WTC11 (cell line): ENCODE data around the gene NEK8. TPM values are rescaled to one million over a fixed set of nuclear protein-coding genes. Genes with fewer than 3 reads are reported as not detected.

Experiments
- ATAC-seq: fragments of 200-7000 bp; cut with Tn5 transposase; 2 replicates; pipeline ENCODE4 v1.10.0; 2021; ENCODE audit warnings: mild to moderate bottlenecking, moderate library complexity
- CTCF ChIA-PET: fragments of 300-600 bp; sonication (Branson Sonifier 250); formaldehyde crosslinking; loops from one replicate; lab custom pipeline; 2021; ENCODE audit warnings: antibody characterized with exemption; lab: Charles Lee
- POLR2A ChIA-PET: fragments of 350-600 bp; sonication (Branson Sonifier 250); formaldehyde crosslinking; loops from one replicate; lab custom pipeline; 2021; ENCODE audit warnings: antibody characterized with exemption; lab: Charles Lee
- DNase-seq: peaks from one replicate; pipeline ENCODE4 v3.0.0; 2021; ENCODE audit warnings: low spot score
- H3K27ac Mint-ChIP-seq: 2 replicates; pipeline ENCODE4 v1.8.0; 2021; ENCODE audit warnings: mixed read lengths
- H3K27me3 Mint-ChIP-seq: 2 replicates; pipeline ENCODE4 v1.8.0; 2021; ENCODE audit warnings: low read depth, mild to moderate bottlenecking, moderate library complexity, mixed read lengths
- H3K36me3 Mint-ChIP-seq: 2 replicates; pipeline ENCODE4 v1.8.0; 2021; ENCODE audit warnings: mixed read lengths
- H3K4me1 Mint-ChIP-seq: 2 replicates; pipeline ENCODE4 v1.8.0; 2022; ENCODE audit warnings: mixed read lengths
- H3K4me3 Mint-ChIP-seq: 2 replicates; pipeline ENCODE4 v1.8.0; 2021; ENCODE audit warnings: mild to moderate bottlenecking, moderate library complexity, mixed read lengths
- H3K9me3 Mint-ChIP-seq: 2 replicates; pipeline ENCODE4 v1.8.0; 2021; ENCODE audit warnings: mixed read lengths
- ATF1 ChIP-seq: sonication (generic); formaldehyde crosslinking; IDR thresholded peaks from 2 replicates; pipeline ENCODE4 v1.8.1; 2023; ENCODE audit warnings: mild to moderate bottlenecking, moderate library complexity, missing genetic modification reagents
- CREB1 ChIP-seq: sonication (generic); formaldehyde crosslinking; IDR thresholded peaks from 2 replicates; pipeline ENCODE4 v1.8.0; 2023; ENCODE audit warnings: mild to moderate bottlenecking, missing genetic modification reagents
- NR1H2 ChIP-seq: sonication (generic); formaldehyde crosslinking; IDR thresholded peaks from 2 replicates; pipeline ENCODE4 v1.9.0; 2021; ENCODE audit warnings: mild to moderate bottlenecking, moderate library complexity, missing genetic modification reagents
- TEAD1 ChIP-seq: sonication (generic); formaldehyde crosslinking; IDR thresholded peaks from 2 replicates; pipeline ENCODE4 v1.8.0; 2022; ENCODE audit warnings: mild to moderate bottlenecking, missing genetic modification reagents
- TEAD4 ChIP-seq: sonication (generic); formaldehyde crosslinking; IDR thresholded peaks from 2 replicates; pipeline ENCODE4 v1.8.0; 2022; ENCODE audit warnings: mild to moderate bottlenecking, missing genetic modification reagents
- TP53 ChIP-seq: sonication (generic); formaldehyde crosslinking; IDR thresholded peaks from 2 replicates; pipeline ENCODE4 v1.8.1; 2023; ENCODE audit warnings: mild to moderate bottlenecking, missing genetic modification reagents
- total RNA-seq: library from RNA; stranded (reverse); gene quantifications from 3 replicates; pipeline ENCODE4 v1.2.3, GENCODE V29; 2021
- TF ChIP-seq, protein P1 (sequence below): sonication (generic); formaldehyde crosslinking; IDR thresholded peaks from 2 replicates; pipeline ENCODE4 v1.8.0; 2022; ENCODE audit warnings: mild to moderate bottlenecking, missing genetic modification reagents
- TF ChIP-seq, protein P2 (sequence below): sonication (generic); formaldehyde crosslinking; IDR thresholded peaks from 2 replicates; pipeline ENCODE4 v1.8.0; 2023; ENCODE audit warnings: missing genetic modification reagents, mild to moderate bottlenecking, borderline replicate concordance
- TF ChIP-seq, protein P3 (sequence below): sonication (generic); formaldehyde crosslinking; conservative IDR thresholded peaks from 2 replicates; pipeline ENCODE4 v1.8.1; 2023; ENCODE audit warnings: mild to moderate bottlenecking, low read depth, missing genetic modification reagents, moderate library complexity
- TF ChIP-seq, protein P4 (sequence below): sonication (generic); formaldehyde crosslinking; IDR thresholded peaks from 2 replicates; pipeline ENCODE4 v1.8.0; 2022; ENCODE audit warnings: missing genetic modification reagents
- TF ChIP-seq, protein P5 (sequence below): fragments of 250-450 bp; sonication (Bioruptor Pico); IDR thresholded peaks from 2 replicates; pipeline ENCODE4 v1.8.0; 2021; ENCODE audit warnings: mild to moderate bottlenecking

The NEK8 gene
- total RNA-seq, 1 experiment from 2014 or later: 25.0 TPM

DNA sequence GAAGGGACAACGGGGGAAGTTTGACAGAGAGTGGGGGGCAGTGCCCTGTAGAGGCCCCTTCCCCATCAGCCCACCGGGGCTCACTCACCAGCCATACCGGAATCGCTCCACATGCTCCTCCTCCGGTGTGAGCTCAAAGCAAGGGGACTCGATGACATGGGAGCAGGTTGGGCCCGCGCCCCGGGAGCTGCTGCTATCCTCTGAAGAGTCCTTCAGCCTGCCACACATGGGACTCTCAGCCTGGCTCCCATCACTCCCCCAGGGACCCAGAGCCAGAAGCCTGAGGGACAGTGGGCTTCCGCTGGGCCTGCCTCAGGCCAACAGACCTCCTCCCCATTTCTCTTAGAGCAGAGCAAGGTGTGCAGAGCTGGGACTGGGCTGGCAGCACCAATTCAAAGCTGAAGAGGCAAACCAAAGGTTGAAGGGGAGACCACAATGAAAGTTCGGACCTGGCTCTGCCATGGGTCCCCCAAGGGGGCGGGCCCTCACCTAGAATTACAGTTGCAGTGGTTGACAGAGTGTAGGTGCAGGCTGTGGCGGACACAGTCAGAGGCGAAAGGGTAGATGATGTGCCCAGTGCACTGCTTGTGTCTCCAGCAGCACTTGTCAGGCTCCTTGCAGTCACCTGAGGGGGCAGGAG lies 24.2 kb upstream of the NEK8 start:
- DNase-seq: no peak
- H3K9me3 Mint-ChIP-seq: no peaks in the 10 kb centered on the region
- POLR2A ChIA-PET: interaction anchor here (0.8 to 1.3 kb wide), 6 partner anchors 15 to 127 kb away, joined by 3 to 5 read pairs (median 4); partner anchors contain the start of genes ALDOC, BLTP2, NEK8 and RPL23A
- H3K27me3 Mint-ChIP-seq: no peaks in the 10 kb centered on the region
- H3K36me3 Mint-ChIP-seq: peaks cover 39% of the 10 kb centered on the region
- CTCF ChIA-PET: interaction anchor here (0.6 to 1.5 kb wide), 4 partner anchors 15 to 60 kb away, joined by 3 to 6 read pairs (median 4); partner anchors contain the start of genes BLTP2 and RPL23A
- H3K4me1 Mint-ChIP-seq: peaks cover 29% of the 10 kb centered on the region
- no peak for TF ChIP-seq NR1H2 (CRISPR knock-in tag)
- no peak for TF ChIP-seq CREB1 (CRISPR knock-in tag)
- TF ChIP-seq, protein P1, sequence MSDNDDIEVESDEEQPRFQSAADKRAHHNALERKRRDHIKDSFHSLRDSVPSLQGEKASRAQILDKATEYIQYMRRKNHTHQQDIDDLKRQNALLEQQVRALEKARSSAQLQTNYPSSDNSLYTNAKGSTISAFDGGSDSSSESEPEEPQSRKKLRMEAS (CRISPR knock-in tag): no peak
- no peak for TF ChIP-seq TP53 (CRISPR knock-in tag)
- TF ChIP-seq, protein P2, sequence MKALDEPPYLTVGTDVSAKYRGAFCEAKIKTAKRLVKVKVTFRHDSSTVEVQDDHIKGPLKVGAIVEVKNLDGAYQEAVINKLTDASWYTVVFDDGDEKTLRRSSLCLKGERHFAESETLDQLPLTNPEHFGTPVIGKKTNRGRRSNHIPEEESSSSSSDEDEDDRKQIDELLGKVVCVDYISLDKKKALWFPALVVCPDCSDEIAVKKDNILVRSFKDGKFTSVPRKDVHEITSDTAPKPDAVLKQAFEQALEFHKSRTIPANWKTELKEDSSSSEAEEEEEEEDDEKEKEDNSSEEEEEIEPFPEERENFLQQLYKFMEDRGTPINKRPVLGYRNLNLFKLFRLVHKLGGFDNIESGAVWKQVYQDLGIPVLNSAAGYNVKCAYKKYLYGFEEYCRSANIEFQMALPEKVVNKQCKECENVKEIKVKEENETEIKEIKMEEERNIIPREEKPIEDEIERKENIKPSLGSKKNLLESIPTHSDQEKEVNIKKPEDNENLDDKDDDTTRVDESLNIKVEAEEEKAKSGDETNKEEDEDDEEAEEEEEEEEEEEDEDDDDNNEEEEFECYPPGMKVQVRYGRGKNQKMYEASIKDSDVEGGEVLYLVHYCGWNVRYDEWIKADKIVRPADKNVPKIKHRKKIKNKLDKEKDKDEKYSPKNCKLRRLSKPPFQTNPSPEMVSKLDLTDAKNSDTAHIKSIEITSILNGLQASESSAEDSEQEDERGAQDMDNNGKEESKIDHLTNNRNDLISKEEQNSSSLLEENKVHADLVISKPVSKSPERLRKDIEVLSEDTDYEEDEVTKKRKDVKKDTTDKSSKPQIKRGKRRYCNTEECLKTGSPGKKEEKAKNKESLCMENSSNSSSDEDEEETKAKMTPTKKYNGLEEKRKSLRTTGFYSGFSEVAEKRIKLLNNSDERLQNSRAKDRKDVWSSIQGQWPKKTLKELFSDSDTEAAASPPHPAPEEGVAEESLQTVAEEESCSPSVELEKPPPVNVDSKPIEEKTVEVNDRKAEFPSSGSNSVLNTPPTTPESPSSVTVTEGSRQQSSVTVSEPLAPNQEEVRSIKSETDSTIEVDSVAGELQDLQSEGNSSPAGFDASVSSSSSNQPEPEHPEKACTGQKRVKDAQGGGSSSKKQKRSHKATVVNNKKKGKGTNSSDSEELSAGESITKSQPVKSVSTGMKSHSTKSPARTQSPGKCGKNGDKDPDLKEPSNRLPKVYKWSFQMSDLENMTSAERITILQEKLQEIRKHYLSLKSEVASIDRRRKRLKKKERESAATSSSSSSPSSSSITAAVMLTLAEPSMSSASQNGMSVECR (CRISPR knock-in tag): no peak
- no peak for TF ChIP-seq TEAD4
- TF ChIP-seq, protein P3, sequence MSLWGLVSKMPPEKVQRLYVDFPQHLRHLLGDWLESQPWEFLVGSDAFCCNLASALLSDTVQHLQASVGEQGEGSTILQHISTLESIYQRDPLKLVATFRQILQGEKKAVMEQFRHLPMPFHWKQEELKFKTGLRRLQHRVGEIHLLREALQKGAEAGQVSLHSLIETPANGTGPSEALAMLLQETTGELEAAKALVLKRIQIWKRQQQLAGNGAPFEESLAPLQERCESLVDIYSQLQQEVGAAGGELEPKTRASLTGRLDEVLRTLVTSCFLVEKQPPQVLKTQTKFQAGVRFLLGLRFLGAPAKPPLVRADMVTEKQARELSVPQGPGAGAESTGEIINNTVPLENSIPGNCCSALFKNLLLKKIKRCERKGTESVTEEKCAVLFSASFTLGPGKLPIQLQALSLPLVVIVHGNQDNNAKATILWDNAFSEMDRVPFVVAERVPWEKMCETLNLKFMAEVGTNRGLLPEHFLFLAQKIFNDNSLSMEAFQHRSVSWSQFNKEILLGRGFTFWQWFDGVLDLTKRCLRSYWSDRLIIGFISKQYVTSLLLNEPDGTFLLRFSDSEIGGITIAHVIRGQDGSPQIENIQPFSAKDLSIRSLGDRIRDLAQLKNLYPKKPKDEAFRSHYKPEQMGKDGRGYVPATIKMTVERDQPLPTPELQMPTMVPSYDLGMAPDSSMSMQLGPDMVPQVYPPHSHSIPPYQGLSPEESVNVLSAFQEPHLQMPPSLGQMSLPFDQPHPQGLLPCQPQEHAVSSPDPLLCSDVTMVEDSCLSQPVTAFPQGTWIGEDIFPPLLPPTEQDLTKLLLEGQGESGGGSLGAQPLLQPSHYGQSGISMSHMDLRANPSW: no peak
- no peak for TF ChIP-seq TEAD1
- no peak for TF ChIP-seq ATF1
- TF ChIP-seq, protein P4, sequence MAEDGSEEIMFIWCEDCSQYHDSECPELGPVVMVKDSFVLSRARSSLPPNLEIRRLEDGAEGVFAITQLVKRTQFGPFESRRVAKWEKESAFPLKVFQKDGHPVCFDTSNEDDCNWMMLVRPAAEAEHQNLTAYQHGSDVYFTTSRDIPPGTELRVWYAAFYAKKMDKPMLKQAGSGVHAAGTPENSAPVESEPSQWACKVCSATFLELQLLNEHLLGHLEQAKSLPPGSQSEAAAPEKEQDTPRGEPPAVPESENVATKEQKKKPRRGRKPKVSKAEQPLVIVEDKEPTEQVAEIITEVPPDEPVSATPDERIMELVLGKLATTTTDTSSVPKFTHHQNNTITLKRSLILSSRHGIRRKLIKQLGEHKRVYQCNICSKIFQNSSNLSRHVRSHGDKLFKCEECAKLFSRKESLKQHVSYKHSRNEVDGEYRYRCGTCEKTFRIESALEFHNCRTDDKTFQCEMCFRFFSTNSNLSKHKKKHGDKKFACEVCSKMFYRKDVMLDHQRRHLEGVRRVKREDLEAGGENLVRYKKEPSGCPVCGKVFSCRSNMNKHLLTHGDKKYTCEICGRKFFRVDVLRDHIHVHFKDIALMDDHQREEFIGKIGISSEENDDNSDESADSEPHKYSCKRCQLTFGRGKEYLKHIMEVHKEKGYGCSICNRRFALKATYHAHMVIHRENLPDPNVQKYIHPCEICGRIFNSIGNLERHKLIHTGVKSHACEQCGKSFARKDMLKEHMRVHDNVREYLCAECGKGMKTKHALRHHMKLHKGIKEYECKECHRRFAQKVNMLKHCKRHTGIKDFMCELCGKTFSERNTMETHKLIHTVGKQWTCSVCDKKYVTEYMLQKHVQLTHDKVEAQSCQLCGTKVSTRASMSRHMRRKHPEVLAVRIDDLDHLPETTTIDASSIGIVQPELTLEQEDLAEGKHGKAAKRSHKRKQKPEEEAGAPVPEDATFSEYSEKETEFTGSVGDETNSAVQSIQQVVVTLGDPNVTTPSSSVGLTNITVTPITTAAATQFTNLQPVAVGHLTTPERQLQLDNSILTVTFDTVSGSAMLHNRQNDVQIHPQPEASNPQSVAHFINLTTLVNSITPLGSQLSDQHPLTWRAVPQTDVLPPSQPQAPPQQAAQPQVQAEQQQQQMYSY: no peak
- TF ChIP-seq, protein P5, sequence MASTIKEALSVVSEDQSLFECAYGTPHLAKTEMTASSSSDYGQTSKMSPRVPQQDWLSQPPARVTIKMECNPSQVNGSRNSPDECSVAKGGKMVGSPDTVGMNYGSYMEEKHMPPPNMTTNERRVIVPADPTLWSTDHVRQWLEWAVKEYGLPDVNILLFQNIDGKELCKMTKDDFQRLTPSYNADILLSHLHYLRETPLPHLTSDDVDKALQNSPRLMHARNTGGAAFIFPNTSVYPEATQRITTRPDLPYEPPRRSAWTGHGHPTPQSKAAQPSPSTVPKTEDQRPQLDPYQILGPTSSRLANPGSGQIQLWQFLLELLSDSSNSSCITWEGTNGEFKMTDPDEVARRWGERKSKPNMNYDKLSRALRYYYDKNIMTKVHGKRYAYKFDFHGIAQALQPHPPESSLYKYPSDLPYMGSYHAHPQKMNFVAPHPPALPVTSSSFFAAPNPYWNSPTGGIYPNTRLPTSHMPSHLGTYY (CRISPR knock-in tag): no peak
- H3K4me3 Mint-ChIP-seq: no peak overlapping the region
- no peak for ATAC-seq
- peak overlapping the region; percentile 32 for H3K27ac Mint-ChIP-seq
